OCI-LY1 (cell line): ENCODE measurements around the gene ACTN4.

Source experiments
- H2AFZ ChIP-seq: fragments of 200-600 bp; sonication (generic), shearing (Covaris generic); 2 replicates; pipeline ENCODE4 v1.6.0; 2014; ENCODE audit warnings: antibody characterized with exemption, mild to moderate bottlenecking, low read length
- H3F3A ChIP-seq: fragments of 200-600 bp; sonication (generic), shearing (Covaris generic); 2 replicates; pipeline ENCODE4 v1.6.0; 2014; ENCODE audit warnings: mild to moderate bottlenecking, antibody characterized with exemption, low read length, moderate library complexity; ENCODE audit not compliant: insufficient read depth
- H3K27ac ChIP-seq: fragments of 200-600 bp; sonication (generic); 2 replicates; pipeline ENCODE4 v1.5.1; 2014; ENCODE audit warnings: low read length, mixed run types, mild to moderate bottlenecking, low read depth; ENCODE audit not compliant: poor library complexity, severe bottlenecking
- H3K27me3 ChIP-seq: fragments of 200-600 bp; sonication (generic); 2 replicates; pipeline ENCODE4 v1.6.0; 2014; ENCODE audit warnings: antibody characterized with exemption, mild to moderate bottlenecking, low read length, moderate library complexity; ENCODE audit not compliant: insufficient read depth
- H3K36me3 ChIP-seq: fragments of 200-600 bp; sonication (generic); 2 replicates; pipeline ENCODE4 v1.6.1; 2014; ENCODE audit warnings: mild to moderate bottlenecking, antibody characterized with exemption, low read length, moderate library complexity, mixed read lengths; ENCODE audit not compliant: insufficient read depth
- H3K4me1 ChIP-seq: fragments of 200-600 bp; sonication (generic); 2 replicates; pipeline ENCODE4 v1.5.1; 2014; ENCODE audit warnings: mild to moderate bottlenecking, low read length, moderate library complexity; ENCODE audit not compliant: insufficient read depth, severe bottlenecking
- H3K4me2 ChIP-seq: fragments of 200-600 bp; sonication (generic), shearing (Covaris generic); 2 replicates; pipeline ENCODE4 v1.6.1; 2014; ENCODE audit warnings: low read length
- H3K4me3 ChIP-seq: fragments of 200-600 bp; sonication (generic); 2 replicates; pipeline ENCODE4 v1.5.1; 2014; ENCODE audit warnings: low read length, low read depth, mild to moderate bottlenecking, mixed read lengths; ENCODE audit not compliant: poor library complexity, severe bottlenecking
- H3K79me2 ChIP-seq: fragments of 200-600 bp; shearing (Covaris generic); 2 replicates; pipeline ENCODE4 v1.6.1; 2016; ENCODE audit warnings: mixed run types, low read length, mixed read lengths; ENCODE audit not compliant: insufficient read depth
- H3K9ac ChIP-seq: fragments of 200-600 bp; sonication (generic), shearing (Covaris generic); 2 replicates; pipeline ENCODE4 v1.6.1; 2014; ENCODE audit warnings: mild to moderate bottlenecking, low read length, mixed read lengths
- H3K9me2 ChIP-seq: fragments of 200-600 bp; sonication (generic), shearing (Covaris generic); 2 replicates; pipeline ENCODE4 v1.6.1; 2014; ENCODE audit warnings: low read depth, mild to moderate bottlenecking, low read length, mixed read lengths
- H3K9me3 ChIP-seq: fragments of 200-600 bp; shearing (Covaris generic); 2 replicates; pipeline ENCODE4 v1.6.1; 2014; ENCODE audit warnings: low read length, mixed read lengths
- H4K20me1 ChIP-seq: fragments of 200-600 bp; sonication (generic), shearing (Covaris generic); 2 replicates; pipeline ENCODE4 v1.6.0; 2016; ENCODE audit warnings: mild to moderate bottlenecking, low read length; ENCODE audit not compliant: insufficient read depth
- EZH2 ChIP-seq: fragments of 200-600 bp; sonication (generic), shearing (Covaris generic); IDR thresholded peaks from 2 replicates; pipeline ENCODE4 v1.8.0; 2017; ENCODE audit warnings: borderline replicate concordance, mixed run types, mild to moderate bottlenecking, antibody characterized with exemption, low read length, moderate library complexity, mixed read lengths
- TF ChIP-seq, protein P1 (sequence below): fragments of 200-600 bp; sonication (generic), shearing (Covaris generic); IDR thresholded peaks from 2 replicates; pipeline ENCODE4 v1.5.1; 2017; ENCODE audit warnings: mild to moderate bottlenecking, antibody characterized with exemption, low read length, moderate library complexity, mixed read lengths

ACTN4 gene

GRCh38 chr19:38614289-38614688 lies 33.2 kb upstream of the ACTN4 start:
- no peak overlapping the region for H3K27ac ChIP-seq
- no peak overlapping the region for H3K9ac ChIP-seq
- peak overlapping the region; percentile 8; the same call in 1 of the 2 replicates for H3K4me2 ChIP-seq
- H3K4me3 ChIP-seq, result no peak overlapping the region
- H3K9me3 ChIP-seq, result no peaks in the 10 kb centered on the region
- H3K79me2 ChIP-seq, result peaks cover 16% of the 10 kb centered on the region
- no peaks in the 10 kb centered on the region for H3K27me3 ChIP-seq
- no peaks in the 10 kb centered on the region for H3F3A ChIP-seq
- peaks cover 51% of the 10 kb centered on the region for H3K36me3 ChIP-seq
- no peak for TF ChIP-seq EZH2
- TF ChIP-seq, protein P1, sequence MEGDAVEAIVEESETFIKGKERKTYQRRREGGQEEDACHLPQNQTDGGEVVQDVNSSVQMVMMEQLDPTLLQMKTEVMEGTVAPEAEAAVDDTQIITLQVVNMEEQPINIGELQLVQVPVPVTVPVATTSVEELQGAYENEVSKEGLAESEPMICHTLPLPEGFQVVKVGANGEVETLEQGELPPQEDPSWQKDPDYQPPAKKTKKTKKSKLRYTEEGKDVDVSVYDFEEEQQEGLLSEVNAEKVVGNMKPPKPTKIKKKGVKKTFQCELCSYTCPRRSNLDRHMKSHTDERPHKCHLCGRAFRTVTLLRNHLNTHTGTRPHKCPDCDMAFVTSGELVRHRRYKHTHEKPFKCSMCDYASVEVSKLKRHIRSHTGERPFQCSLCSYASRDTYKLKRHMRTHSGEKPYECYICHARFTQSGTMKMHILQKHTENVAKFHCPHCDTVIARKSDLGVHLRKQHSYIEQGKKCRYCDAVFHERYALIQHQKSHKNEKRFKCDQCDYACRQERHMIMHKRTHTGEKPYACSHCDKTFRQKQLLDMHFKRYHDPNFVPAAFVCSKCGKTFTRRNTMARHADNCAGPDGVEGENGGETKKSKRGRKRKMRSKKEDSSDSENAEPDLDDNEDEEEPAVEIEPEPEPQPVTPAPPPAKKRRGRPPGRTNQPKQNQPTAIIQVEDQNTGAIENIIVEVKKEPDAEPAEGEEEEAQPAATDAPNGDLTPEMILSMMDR, result no peak
- no peaks in the 10 kb centered on the region for H4K20me1 ChIP-seq
- H3K9me2 ChIP-seq, result no peaks in the 10 kb centered on the region
- H2AFZ ChIP-seq, result no peak overlapping the region
- H3K4me1 ChIP-seq, result peaks cover 26% of the 10 kb centered on the region

DNA sequence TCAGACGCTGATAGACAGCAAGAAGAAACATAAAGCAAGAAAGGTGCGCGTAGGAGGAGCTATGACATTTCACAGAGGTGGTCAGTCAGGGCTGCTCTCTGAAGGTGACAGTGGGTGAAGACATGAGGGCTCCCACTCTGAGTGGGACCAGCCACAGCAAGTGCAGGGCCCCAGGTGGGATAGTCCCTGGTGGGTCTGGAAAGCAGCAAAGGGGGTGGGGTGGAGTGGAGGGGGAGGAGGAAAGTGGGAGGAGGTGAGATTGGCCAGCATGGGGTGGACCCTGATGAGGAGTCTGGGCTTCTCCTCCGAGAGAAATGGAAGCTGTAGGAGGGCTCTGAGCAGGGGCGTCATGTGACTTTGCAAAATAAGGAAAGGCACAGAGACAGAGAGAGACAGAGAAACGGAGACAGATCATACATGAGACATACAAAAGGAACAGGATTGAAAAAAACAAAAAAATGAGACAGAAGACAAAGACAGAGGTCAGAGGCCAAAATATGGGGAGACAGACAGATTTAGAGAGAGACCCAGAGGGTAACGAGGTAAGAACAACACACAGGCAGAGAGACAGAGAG lies 32.4 kb upstream of the ACTN4 start:
- Histone ChIP-seq H4K20me1 (no peaks in the 10 kb centered on the region), H2AFZ (no peak overlapping the region), H3K9ac (peak overlapping the region; percentile 22; the same call in 1 of the 2 replicates), H3K9me3 (no peaks in the 10 kb centered on the region), H3K79me2 (peaks cover 24% of the 10 kb centered on the region), H3K4me2 (peak overlapping the region; percentile 73), H3K36me3 (peaks cover 47% of the 10 kb centered on the region), H3K27me3 (no peaks in the 10 kb centered on the region), H3K27ac (peak overlapping the region; percentile 94), H3K9me2 (no peaks in the 10 kb centered on the region), H3F3A (no peaks in the 10 kb centered on the region), H3K4me3 (peak overlapping the region; percentile 100), H3K4me1 (peaks cover 33% of the 10 kb centered on the region)
- TF ChIP-seq, protein P1, result no peak
- TF ChIP-seq EZH2, result no peak

DNA sequence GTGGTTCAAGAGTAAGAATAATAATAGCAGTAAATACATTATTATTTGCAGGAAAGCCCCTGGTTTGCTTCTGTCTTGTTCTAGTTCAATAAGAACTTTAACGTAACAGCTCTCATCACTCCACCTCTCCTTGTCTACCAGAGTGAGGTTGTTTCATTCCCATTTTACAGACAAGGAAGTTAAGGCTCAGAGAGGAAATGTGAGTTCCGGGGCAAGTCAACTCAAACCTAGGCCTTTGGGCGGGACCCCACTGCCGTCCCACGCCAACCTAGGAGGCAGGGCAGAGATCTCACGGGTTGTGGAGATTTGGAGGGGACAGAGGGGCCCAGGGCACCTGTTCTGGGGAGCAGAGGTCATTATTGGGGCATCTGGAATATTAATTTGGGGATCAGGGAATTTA lies 31.2 kb upstream of the ACTN4 start:
- no peaks in the 10 kb centered on the region for H3F3A ChIP-seq
- no peaks in the 10 kb centered on the region for H3K9me3 ChIP-seq
- peak overlapping the region; percentile 100 for H3K4me3 ChIP-seq
- H3K36me3 ChIP-seq, result peaks cover 50% of the 10 kb centered on the region
- peak overlapping the region; percentile 73 for H3K4me2 ChIP-seq
- H2AFZ ChIP-seq, result no peak overlapping the region
- TF ChIP-seq EZH2, result no peak
- TF ChIP-seq, protein P1, result no peak
- no peaks in the 10 kb centered on the region for H4K20me1 ChIP-seq
- H3K27me3 ChIP-seq, result no peaks in the 10 kb centered on the region
- H3K9me2 ChIP-seq, result no peaks in the 10 kb centered on the region
- peak overlapping the region; percentile 94 for H3K27ac ChIP-seq
- H3K79me2 ChIP-seq, result peaks cover 24% of the 10 kb centered on the region
- peak overlapping the region; percentile 93 for H3K9ac ChIP-seq
- peaks cover 35% of the 10 kb centered on the region for H3K4me1 ChIP-seq
